HEK293 (cell line): Measurements from ENCODE around the gene ZNF574.

ENCODE experiments used
- BCL11B ChIP-seq: fragments of 450-650 bp; formaldehyde crosslinking; IDR thresholded peaks from 2 replicates; pipeline ENCODE4 v1.5.1; 2016; ENCODE audit warnings: low read depth, missing biosample characterization, missing genetic modification characterization
- GLIS2 ChIP-seq: fragments of 450-650 bp; formaldehyde crosslinking; IDR thresholded peaks from 2 replicates; pipeline ENCODE4 v1.5.1; 2016; ENCODE audit warnings: missing biosample characterization, missing genetic modification characterization
- IKZF3 ChIP-seq: fragments of 450-650 bp; IDR thresholded peaks from 2 replicates; pipeline ENCODE4 v1.5.0; 2018; ENCODE audit warnings: missing biosample characterization, mild to moderate bottlenecking, missing genetic modification characterization, moderate library complexity
- MYNN ChIP-seq: fragments of 450-650 bp; formaldehyde crosslinking; IDR thresholded peaks from 2 replicates; pipeline ENCODE4 v1.5.1; 2016; ENCODE audit warnings: missing biosample characterization, missing genetic modification characterization, borderline replicate concordance
- ZBTB21 ChIP-seq: fragments of 450-650 bp; formaldehyde crosslinking; IDR thresholded peaks from 2 replicates; pipeline ENCODE4 v1.5.1; 2017; ENCODE audit warnings: missing biosample characterization, missing genetic modification characterization
- ZBTB48 ChIP-seq: fragments of 450-650 bp; formaldehyde crosslinking; IDR thresholded peaks from 2 replicates; pipeline ENCODE4 v1.5.1; 2016; ENCODE audit warnings: missing biosample characterization, missing genetic modification characterization
- ZBTB7A ChIP-seq: fragments of 450-650 bp; formaldehyde crosslinking; IDR thresholded peaks from 2 replicates; pipeline ENCODE4 v1.5.1; 2016; ENCODE audit warnings: low read depth, missing biosample characterization, missing genetic modification characterization
- ZBTB8A ChIP-seq: fragments of 450-650 bp; formaldehyde crosslinking; IDR thresholded peaks from 2 replicates; pipeline ENCODE4 v1.5.1; 2016; ENCODE audit warnings: missing biosample characterization, missing genetic modification characterization
- ZEB2 ChIP-seq: fragments of 450-650 bp; formaldehyde crosslinking; IDR thresholded peaks from 2 replicates; pipeline ENCODE4 v1.5.1; 2016; ENCODE audit warnings: missing biosample characterization, missing genetic modification characterization
- ZNF121 ChIP-seq: fragments of 450-650 bp; formaldehyde crosslinking; IDR thresholded peaks from 2 replicates; pipeline ENCODE4 v1.5.1; 2016; ENCODE audit warnings: missing biosample characterization, missing genetic modification characterization
- ZNF16 ChIP-seq: fragments of 450-650 bp; formaldehyde crosslinking; IDR thresholded peaks from 2 replicates; pipeline ENCODE4 v1.5.1; 2016; ENCODE audit warnings: low read depth, missing biosample characterization, missing genetic modification characterization
- ZNF202 ChIP-seq: fragments of 450-650 bp; formaldehyde crosslinking; IDR thresholded peaks from 2 replicates; pipeline ENCODE4 v1.5.1; 2016; ENCODE audit warnings: missing biosample characterization, missing genetic modification characterization, borderline replicate concordance
- ZNF266 ChIP-seq: fragments of 450-650 bp; formaldehyde crosslinking; IDR thresholded peaks from 2 replicates; pipeline ENCODE4 v1.5.1; 2016; ENCODE audit warnings: missing biosample characterization, missing genetic modification characterization, low read depth
- ZNF341 ChIP-seq: fragments of 450-650 bp; formaldehyde crosslinking; IDR thresholded peaks from 2 replicates; pipeline ENCODE4; 2016; ENCODE audit warnings: low read depth, missing biosample characterization, missing genetic modification characterization
- ZNF350 ChIP-seq: fragments of 450-650 bp; formaldehyde crosslinking; IDR thresholded peaks from 2 replicates; pipeline ENCODE4 v1.5.0; 2017; ENCODE audit warnings: missing biosample characterization, mild to moderate bottlenecking, missing genetic modification characterization
- ZNF521 ChIP-seq: fragments of 450-650 bp; formaldehyde crosslinking; IDR thresholded peaks from 2 replicates; pipeline ENCODE4 v1.5.1; 2017; ENCODE audit warnings: missing biosample characterization, mild to moderate bottlenecking, missing genetic modification characterization
- ZNF560 ChIP-seq: fragments of 450-650 bp; formaldehyde crosslinking; IDR thresholded peaks from 2 replicates; pipeline ENCODE4 v1.5.1; 2017; ENCODE audit warnings: missing biosample characterization, missing genetic modification characterization, borderline replicate concordance
- ZNF596 ChIP-seq: fragments of 450-650 bp; IDR thresholded peaks from 2 replicates; pipeline ENCODE4 v1.5.0; 2018; ENCODE audit warnings: missing biosample characterization, mild to moderate bottlenecking, missing genetic modification characterization, moderate library complexity
- ZNF776 ChIP-seq: fragments of 450-650 bp; formaldehyde crosslinking; IDR thresholded peaks from 2 replicates; pipeline ENCODE4 v1.5.0; 2017; ENCODE audit warnings: missing biosample characterization, missing genetic modification characterization, borderline replicate concordance
- ZNF843 ChIP-seq: fragments of 450-650 bp; formaldehyde crosslinking; IDR thresholded peaks from 2 replicates; pipeline ENCODE4 v1.5.1; 2016; ENCODE audit warnings: missing biosample characterization, missing genetic modification characterization
- TF ChIP-seq, protein P1 (sequence below): fragments of 450-650 bp; formaldehyde crosslinking; IDR thresholded peaks from 2 replicates; pipeline ENCODE4 v1.5.1; 2016; ENCODE audit warnings: missing biosample characterization, missing genetic modification characterization
- TF ChIP-seq, protein P2 (sequence below): fragments of 450-650 bp; formaldehyde crosslinking; IDR thresholded peaks from 2 replicates; pipeline ENCODE4 v1.5.1; 2016; ENCODE audit warnings: missing biosample characterization, missing genetic modification characterization
- TF ChIP-seq, protein P3 (sequence below): fragments of 450-650 bp; formaldehyde crosslinking; IDR thresholded peaks from 2 replicates; pipeline ENCODE4 v1.5.1; 2016; ENCODE audit warnings: missing biosample characterization, missing genetic modification characterization, borderline replicate concordance
- TF ChIP-seq, protein P4 (sequence below): fragments of 450-650 bp; formaldehyde crosslinking; IDR thresholded peaks from 2 replicates; pipeline ENCODE4 v1.5.1; 2016; ENCODE audit warnings: missing biosample characterization, missing genetic modification characterization
- TF ChIP-seq, protein P5 (sequence below): fragments of 450-650 bp; formaldehyde crosslinking; IDR thresholded peaks from 2 replicates; pipeline ENCODE4 v1.5.1; 2016; ENCODE audit warnings: missing biosample characterization, missing genetic modification characterization
- TF ChIP-seq, protein P6 (sequence below): fragments of 450-650 bp; formaldehyde crosslinking; IDR thresholded peaks from 2 replicates; pipeline ENCODE4 v1.5.1; 2016; ENCODE audit warnings: missing biosample characterization, missing genetic modification characterization
- TF ChIP-seq, protein P7 (sequence below): fragments of 450-650 bp; formaldehyde crosslinking; IDR thresholded peaks from 2 replicates; pipeline ENCODE4 v1.5.1; 2017; ENCODE audit warnings: missing biosample characterization, mild to moderate bottlenecking, missing genetic modification characterization, moderate library complexity

ZNF574 gene

DNA sequence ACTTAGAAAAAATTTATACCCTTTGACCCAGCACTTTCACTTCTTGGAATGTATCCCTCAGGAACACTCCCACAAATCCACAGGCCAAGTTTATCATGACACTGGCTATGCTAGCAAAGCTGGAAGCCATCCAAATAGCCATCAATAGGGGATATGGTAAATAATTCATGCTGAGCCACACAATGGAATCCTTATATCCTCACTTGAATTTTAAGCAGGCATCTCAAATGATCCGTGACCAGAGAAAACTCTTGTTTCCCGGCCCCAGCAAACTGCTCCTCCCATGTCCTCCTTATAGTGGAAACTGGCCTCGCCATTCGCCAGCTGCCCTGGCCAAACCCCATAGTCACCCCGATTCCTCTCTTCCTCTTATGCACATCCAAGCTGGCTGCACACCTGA, 43.5 kb upstream of the ZNF574 start (continued):
- TF ChIP-seq ZNF596 (tag by site-specific recombination): peak; percentile 79; the same call in 1 of the 2 replicates
- no peak for TF ChIP-seq ZNF16
- no peak for TF ChIP-seq BCL11B (tag by site-specific recombination)
- TF ChIP-seq ZEB2 (tag by site-specific recombination): peak; percentile 97
- TF ChIP-seq, protein P1, sequence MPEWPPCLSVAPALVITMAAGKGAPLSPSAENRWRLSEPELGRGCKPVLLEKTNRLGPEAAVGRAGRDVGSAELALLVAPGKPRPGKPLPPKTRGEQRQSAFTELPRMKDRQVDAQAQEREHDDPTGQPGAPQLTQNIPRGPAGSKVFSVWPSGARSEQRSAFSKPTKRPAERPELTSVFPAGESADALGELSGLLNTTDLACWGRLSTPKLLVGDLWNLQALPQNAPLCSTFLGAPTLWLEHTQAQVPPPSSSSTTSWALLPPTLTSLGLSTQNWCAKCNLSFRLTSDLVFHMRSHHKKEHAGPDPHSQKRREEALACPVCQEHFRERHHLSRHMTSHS: peak; percentile 82; the same call in 1 of the 2 replicates
- TF ChIP-seq ZNF521 (tag by site-specific recombination): no peak
- peak; percentile 66; the same call in 1 of the 2 replicates for TF ChIP-seq ZNF121 (tag by site-specific recombination)
- TF ChIP-seq, protein P2, sequence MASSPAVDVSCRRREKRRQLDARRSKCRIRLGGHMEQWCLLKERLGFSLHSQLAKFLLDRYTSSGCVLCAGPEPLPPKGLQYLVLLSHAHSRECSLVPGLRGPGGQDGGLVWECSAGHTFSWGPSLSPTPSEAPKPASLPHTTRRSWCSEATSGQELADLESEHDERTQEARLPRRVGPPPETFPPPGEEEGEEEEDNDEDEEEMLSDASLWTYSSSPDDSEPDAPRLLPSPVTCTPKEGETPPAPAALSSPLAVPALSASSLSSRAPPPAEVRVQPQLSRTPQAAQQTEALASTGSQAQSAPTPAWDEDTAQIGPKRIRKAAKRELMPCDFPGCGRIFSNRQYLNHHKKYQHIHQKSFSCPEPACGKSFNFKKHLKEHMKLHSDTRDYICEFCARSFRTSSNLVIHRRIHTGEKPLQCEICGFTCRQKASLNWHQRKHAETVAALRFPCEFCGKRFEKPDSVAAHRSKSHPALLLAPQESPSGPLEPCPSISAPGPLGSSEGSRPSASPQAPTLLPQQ (tag by site-specific recombination): peak; percentile 92
- TF ChIP-seq ZBTB48 (tag by site-specific recombination): peak; percentile 52; the same call in 1 of the 2 replicates
- TF ChIP-seq ZNF266: no peak
- TF ChIP-seq, protein P3, sequence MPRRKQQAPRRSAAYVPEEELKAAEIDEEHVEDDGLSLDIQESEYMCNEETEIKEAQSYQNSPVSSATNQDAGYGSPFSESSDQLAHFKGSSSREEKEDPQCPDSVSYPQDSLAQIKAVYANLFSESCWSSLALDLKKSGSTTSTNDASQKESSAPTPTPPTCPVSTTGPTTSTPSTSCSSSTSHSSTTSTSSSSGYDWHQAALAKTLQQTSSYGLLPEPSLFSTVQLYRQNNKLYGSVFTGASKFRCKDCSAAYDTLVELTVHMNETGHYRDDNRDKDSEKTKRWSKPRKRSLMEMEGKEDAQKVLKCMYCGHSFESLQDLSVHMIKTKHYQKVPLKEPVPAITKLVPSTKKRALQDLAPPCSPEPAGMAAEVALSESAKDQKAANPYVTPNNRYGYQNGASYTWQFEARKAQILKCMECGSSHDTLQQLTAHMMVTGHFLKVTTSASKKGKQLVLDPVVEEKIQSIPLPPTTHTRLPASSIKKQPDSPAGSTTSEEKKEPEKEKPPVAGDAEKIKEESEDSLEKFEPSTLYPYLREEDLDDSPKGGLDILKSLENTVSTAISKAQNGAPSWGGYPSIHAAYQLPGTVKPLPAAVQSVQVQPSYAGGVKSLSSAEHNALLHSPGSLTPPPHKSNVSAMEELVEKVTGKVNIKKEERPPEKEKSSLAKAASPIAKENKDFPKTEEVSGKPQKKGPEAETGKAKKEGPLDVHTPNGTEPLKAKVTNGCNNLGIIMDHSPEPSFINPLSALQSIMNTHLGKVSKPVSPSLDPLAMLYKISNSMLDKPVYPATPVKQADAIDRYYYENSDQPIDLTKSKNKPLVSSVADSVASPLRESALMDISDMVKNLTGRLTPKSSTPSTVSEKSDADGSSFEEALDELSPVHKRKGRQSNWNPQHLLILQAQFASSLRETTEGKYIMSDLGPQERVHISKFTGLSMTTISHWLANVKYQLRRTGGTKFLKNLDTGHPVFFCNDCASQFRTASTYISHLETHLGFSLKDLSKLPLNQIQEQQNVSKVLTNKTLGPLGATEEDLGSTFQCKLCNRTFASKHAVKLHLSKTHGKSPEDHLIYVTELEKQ (tag by site-specific recombination): peak; percentile 92; the same call in 1 of the 2 replicates
- peak; percentile 78 for TF ChIP-seq IKZF3 (tag by site-specific recombination)
- TF ChIP-seq ZNF560 (tag by site-specific recombination): no peak
- TF ChIP-seq ZNF843: peak; percentile 98
- TF ChIP-seq, protein P4, sequence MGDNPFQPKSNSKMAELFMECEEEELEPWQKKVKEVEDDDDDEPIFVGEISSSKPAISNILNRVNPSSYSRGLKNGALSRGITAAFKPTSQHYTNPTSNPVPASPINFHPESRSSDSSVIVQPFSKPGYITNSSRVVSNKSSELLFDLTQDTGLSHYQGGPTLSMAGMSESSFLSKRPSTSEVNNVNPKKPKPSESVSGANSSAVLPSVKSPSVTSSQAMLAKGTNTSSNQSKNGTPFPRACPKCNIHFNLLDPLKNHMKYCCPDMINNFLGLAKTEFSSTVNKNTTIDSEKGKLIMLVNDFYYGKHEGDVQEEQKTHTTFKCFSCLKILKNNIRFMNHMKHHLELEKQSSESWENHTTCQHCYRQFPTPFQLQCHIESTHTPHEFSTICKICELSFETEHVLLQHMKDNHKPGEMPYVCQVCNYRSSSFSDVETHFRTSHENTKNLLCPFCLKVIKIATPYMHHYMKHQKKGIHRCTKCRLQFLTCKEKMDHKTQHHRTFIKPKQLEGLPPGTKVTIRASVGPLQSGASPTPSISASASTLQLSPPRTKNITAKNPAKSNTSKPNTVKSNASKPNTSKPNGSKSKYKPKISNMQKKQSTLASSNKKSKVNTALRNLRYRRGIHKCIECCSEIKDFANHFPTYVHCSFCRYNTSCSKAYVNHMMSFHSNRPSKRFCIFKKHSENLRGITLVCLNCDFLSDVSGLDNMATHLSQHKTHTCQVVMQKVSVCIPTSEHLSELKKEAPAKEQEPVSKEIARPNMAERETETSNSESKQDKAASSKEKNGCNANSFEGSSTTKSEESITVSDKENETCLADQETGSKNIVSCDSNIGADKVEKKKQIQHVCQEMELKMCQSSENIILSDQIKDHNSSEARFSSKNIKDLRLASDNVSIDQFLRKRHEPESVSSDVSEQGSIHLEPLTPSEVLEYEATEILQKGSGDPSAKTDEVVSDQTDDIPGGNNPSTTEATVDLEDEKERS (tag by site-specific recombination): no peak
- TF ChIP-seq ZBTB7A (tag by site-specific recombination): no peak
- no peak for TF ChIP-seq ZNF202
- TF ChIP-seq MYNN (tag by site-specific recombination): no peak
- TF ChIP-seq ZNF350 (tag by site-specific recombination): no peak
- TF ChIP-seq, protein P5, sequence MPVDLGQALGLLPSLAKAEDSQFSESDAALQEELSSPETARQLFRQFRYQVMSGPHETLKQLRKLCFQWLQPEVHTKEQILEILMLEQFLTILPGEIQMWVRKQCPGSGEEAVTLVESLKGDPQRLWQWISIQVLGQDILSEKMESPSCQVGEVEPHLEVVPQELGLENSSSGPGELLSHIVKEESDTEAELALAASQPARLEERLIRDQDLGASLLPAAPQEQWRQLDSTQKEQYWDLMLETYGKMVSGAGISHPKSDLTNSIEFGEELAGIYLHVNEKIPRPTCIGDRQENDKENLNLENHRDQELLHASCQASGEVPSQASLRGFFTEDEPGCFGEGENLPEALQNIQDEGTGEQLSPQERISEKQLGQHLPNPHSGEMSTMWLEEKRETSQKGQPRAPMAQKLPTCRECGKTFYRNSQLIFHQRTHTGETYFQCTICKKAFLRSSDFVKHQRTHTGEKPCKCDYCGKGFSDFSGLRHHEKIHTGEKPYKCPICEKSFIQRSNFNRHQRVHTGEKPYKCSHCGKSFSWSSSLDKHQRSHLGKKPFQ (tag by site-specific recombination): peak; percentile 81; the same call in 1 of the 2 replicates
- no peak for TF ChIP-seq ZNF776 (tag by site-specific recombination)
- TF ChIP-seq ZBTB8A (tag by site-specific recombination): peak; percentile 67
- TF ChIP-seq, protein P6, sequence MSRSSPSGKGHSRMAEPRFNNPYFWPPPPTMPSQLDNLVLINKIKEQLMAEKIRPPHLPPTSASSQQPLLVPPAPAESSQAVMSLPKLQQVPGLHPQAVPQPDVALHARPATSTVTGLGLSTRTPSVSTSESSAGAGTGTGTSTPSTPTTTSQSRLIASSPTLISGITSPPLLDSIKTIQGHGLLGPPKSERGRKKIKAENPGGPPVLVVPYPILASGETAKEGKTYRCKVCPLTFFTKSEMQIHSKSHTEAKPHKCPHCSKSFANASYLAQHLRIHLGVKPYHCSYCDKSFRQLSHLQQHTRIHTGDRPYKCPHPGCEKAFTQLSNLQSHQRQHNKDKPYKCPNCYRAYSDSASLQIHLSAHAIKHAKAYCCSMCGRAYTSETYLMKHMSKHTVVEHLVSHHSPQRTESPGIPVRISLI (tag by site-specific recombination): no peak
- peak; percentile 52 for TF ChIP-seq ZNF341 (tag by site-specific recombination)
- TF ChIP-seq GLIS2: peak; percentile 52; the same call in 1 of the 2 replicates
- TF ChIP-seq, protein P7, sequence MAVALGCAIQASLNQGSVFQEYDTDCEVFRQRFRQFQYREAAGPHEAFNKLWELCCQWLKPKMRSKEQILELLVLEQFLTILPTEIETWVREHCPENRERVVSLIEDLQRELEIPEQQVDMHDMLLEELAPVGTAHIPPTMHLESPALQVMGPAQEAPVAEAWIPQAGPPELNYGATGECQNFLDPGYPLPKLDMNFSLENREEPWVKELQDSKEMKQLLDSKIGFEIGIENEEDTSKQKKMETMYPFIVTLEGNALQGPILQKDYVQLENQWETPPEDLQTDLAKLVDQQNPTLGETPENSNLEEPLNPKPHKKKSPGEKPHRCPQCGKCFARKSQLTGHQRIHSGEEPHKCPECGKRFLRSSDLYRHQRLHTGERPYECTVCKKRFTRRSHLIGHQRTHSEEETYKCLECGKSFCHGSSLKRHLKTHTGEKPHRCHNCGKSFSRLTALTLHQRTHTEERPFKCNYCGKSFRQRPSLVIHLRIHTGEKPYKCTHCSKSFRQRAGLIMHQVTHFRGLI (tag by site-specific recombination): peak; percentile 47; the same call in 1 of the 2 replicates
- peak; percentile 85 for TF ChIP-seq ZBTB21 (tag by site-specific recombination)
